ENCODE results near the gene BCAS3. TPM values are rescaled to one million over a fixed set of nuclear protein-coding genes. Genes with fewer than 3 reads are reported as not detected.

BCAS3 gene
- total RNA-seq, 1 donor: 23.7 TPM

DNA sequence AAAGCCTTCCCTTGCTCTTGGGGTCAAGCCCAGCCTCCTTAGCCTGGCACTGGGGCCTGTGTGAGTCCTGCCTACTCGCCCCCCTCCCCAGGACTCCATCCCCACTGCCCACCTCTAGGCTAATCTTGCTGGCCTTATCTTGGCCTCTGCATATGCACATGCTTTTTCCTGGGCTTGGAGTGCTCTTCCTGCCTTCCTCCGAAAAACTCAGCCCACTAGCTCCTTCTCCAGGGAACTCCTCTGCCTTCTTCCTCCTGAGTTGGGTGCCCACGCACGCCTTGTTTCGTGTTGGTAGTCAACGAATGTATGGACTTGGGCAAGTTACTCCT lies 738.5 kb downstream of the BCAS3 start:
- TF ChIP-seq, protein P1, sequence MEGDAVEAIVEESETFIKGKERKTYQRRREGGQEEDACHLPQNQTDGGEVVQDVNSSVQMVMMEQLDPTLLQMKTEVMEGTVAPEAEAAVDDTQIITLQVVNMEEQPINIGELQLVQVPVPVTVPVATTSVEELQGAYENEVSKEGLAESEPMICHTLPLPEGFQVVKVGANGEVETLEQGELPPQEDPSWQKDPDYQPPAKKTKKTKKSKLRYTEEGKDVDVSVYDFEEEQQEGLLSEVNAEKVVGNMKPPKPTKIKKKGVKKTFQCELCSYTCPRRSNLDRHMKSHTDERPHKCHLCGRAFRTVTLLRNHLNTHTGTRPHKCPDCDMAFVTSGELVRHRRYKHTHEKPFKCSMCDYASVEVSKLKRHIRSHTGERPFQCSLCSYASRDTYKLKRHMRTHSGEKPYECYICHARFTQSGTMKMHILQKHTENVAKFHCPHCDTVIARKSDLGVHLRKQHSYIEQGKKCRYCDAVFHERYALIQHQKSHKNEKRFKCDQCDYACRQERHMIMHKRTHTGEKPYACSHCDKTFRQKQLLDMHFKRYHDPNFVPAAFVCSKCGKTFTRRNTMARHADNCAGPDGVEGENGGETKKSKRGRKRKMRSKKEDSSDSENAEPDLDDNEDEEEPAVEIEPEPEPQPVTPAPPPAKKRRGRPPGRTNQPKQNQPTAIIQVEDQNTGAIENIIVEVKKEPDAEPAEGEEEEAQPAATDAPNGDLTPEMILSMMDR (IDR thresholded peaks at IDR 0.05; ENCODE audit: insufficient read depth, low read depth, low read length): no peak
- DNase-seq (ENCODE audit: low read depth): no peak
- H3K4me3 ChIP-seq (ENCODE audit: low read depth, low read length): no peak overlapping the region

GRCh38 chr17:61416540-61417363 lies 739.1 kb downstream of the BCAS3 start:
- DNase-seq (ENCODE audit: low read depth): peak; percentile 90
- peak overlapping the region; percentile 30 for H3K4me3 ChIP-seq (ENCODE audit: low read depth, low read length)
- TF ChIP-seq, protein P1 (IDR thresholded peaks at IDR 0.05; ENCODE audit: insufficient read depth, low read depth, low read length): peak; percentile 96

DNA sequence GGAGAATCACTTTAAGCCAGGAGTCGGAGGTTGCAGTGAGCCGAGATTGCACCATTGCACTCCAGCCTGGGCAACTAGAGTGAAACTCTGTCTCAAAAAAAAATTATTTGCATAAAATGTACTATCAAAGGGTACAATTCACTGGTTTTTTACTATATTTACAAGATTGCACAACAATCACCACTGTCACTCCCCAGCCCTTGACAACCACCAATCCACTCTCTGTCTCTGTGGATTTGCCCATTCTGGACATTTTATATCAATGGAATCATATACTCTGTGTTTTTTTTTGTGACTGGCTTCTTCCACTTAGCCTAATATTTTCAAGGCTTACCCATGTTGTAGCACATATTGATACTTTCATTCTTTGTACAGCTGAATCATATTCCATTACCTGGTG lies 740.8 kb downstream of the BCAS3 start:
- DNase-seq (ENCODE audit: low read depth): no peak
- TF ChIP-seq, protein P1 (IDR thresholded peaks at IDR 0.05; ENCODE audit: insufficient read depth, low read depth, low read length): no peak
- H3K4me3 ChIP-seq (ENCODE audit: low read depth, low read length): no peak overlapping the region

DNA sequence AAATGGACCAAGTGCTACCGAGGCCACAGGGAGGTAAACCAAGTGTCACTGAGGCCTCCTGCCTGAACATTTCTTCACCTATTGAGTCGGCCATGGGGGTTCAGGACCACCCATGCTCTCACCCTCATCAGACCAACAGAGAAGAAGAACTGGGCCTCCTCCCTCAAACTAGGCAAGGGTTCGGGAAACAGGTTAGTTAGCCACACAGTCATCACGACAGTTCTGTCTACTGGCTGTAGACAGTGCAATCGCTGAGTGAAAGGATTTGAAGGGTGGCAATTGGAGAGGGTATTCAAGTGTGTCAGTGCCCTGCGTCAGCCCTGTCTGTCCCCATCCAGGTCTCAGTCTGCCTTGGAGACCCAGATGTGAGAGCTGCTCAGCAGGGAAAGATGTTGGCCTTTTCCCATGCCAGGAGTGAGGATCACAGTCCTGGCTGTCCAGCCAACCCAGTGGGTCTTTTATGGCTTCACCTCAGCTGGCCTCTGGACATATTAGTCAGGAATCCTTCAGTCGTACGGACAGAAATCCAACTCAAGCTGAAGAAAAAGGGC lies 741.9 kb downstream of the BCAS3 start:
- H3K4me3 ChIP-seq (ENCODE audit: low read depth, low read length): no peak overlapping the region
- TF ChIP-seq, protein P1 (IDR thresholded peaks at IDR 0.05; ENCODE audit: insufficient read depth, low read depth, low read length): no peak
- DNase-seq (ENCODE audit: low read depth): no peak

DNA sequence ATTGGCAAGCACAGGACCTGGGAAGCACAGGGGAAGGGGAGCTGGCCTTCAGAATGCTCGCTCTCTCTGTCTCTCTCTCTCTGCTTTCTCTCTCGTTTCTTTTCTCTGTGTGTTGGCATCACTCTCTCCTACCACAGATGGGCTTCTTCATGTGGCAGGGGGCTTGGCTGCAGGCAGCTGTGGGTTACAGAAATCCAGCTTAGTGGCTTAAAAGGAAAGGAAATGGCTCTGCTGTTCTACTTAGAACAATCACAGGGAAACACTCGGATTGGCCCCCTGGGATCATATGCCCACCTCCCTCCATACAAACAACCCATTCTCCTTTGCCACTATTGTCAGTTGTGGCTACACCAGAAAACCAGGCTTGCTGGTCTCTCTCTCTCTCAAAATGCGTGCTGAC lies 742.4 kb downstream of the BCAS3 start:
- TF ChIP-seq, protein P1 (IDR thresholded peaks at IDR 0.05; ENCODE audit: insufficient read depth, low read depth, low read length): no peak
- no peak for DNase-seq (ENCODE audit: low read depth)
- H3K4me3 ChIP-seq (ENCODE audit: low read depth, low read length): no peak overlapping the region

- DNase-seq (ENCODE audit: low read depth): no peak
Observed at GRCh38 chr17:61420745-61421398, 743.2 kb downstream of the BCAS3 start.

More at GRCh38 chr17:61420745-61421398, 743.2 kb downstream of the BCAS3 start:
- no peak overlapping the region for H3K4me3 ChIP-seq (ENCODE audit: low read depth, low read length)
- TF ChIP-seq, protein P1 (IDR thresholded peaks at IDR 0.05; ENCODE audit: insufficient read depth, low read depth, low read length): no peak
